ENCODE measurements around the gene DGKG. TPM values are rescaled to one million over a fixed set of nuclear protein-coding genes. Genes with fewer than 3 reads are reported as not detected.

Gene DGKG
- polyA plus RNA-seq, 1 donor (not counting 4 experiments of a cell fraction or from before 2014, with no cell fraction given): 0.22 TPM

- Histone ChIP-seq H3K9me3 (ENCODE audit: control insufficient read depth, low read depth, low read length) (no peaks in the 10 kb centered on the region), H4K20me1 (ENCODE audit: control insufficient read depth, extremely low read depth, insufficient read depth, low read length) (no peaks in the 10 kb centered on the region), H3K27ac (ENCODE audit: control insufficient read depth, insufficient read depth, low read length) (no peak overlapping the region), H3K4me3 (ENCODE audit: control insufficient read depth in 2 of 3, extremely low read depth in 1 of 3, insufficient read depth in 2 of 3, low read depth in 1 of 3, low read length in 3 of 3) (no peak overlapping the region), H3K4me1 (ENCODE audit: control insufficient read depth, extremely low read depth, insufficient read depth, low read length) (peaks cover 7% of the 10 kb centered on the region), H3K79me2 (ENCODE audit: control insufficient read depth, insufficient read depth, low read length) (no peaks in the 10 kb centered on the region), H3K9ac (ENCODE audit: control insufficient read depth, extremely low read depth, insufficient read depth, low read length) (no peak overlapping the region), H2AFZ (ENCODE audit: control insufficient read depth, low read length) (no peak overlapping the region), H3K9me1 (ENCODE audit: control insufficient read depth, extremely low read depth, insufficient read depth, low read length) (no peaks in the 10 kb centered on the region), H3K36me3 (ENCODE audit: control insufficient read depth in 2 of 2, extremely low read depth in 1 of 2, insufficient read depth in 2 of 2, low read length in 2 of 2) (no peaks in the 10 kb centered on the region), H3K4me2 (ENCODE audit: control insufficient read depth, extremely low read depth, insufficient read depth, low read depth, low read length) (no peak overlapping the region), H3K27me3 (ENCODE audit: control insufficient read depth, extremely low read depth, insufficient read depth, low read length) (peaks cover 2% of the 10 kb centered on the region)
- dilution Hi-C loops (cut with MboI; ENCODE audit: extremely low pct_ligation_motif_present, low sequenced_read_pairs): no loop called here
- TF ChIP-seq EZH2 (IDR thresholded peaks at IDR 0.05; ENCODE audit: low read length): no peak
- no peak for TF ChIP-seq CTCF (optimal IDR thresholded peaks at IDR 0.05 in 1 of 3, IDR thresholded peaks at IDR 0.05 in 1 of 3, conservative IDR thresholded peaks at IDR 0.05 in 1 of 3; ENCODE audit: extremely low read depth in 1 of 3, insufficient read depth in 2 of 3, low read length in 3 of 3)
- DNase-seq (ENCODE audit: low read depth, low spot score) (no peak), FAIRE-seq (no peak)
These were observed 20.3 kb upstream of the DGKG start for GRCh38 chr3:186382217-186382885.

GRCh38 chr3:186381424-186382216 is 19.6 kb upstream of the DGKG start:
- H3K79me2 ChIP-seq (ENCODE audit: control insufficient read depth, insufficient read depth, low read length): no peaks in the 10 kb centered on the region
- no peaks in the 10 kb centered on the region for H3K36me3 ChIP-seq (ENCODE audit: control insufficient read depth in 2 of 2, extremely low read depth in 1 of 2, insufficient read depth in 2 of 2, low read length in 2 of 2)
- no peak overlapping the region for H3K9ac ChIP-seq (ENCODE audit: control insufficient read depth, extremely low read depth, insufficient read depth, low read length)
- H4K20me1 ChIP-seq (ENCODE audit: control insufficient read depth, extremely low read depth, insufficient read depth, low read length): no peaks in the 10 kb centered on the region
- peaks cover 2% of the 10 kb centered on the region for H3K27me3 ChIP-seq (ENCODE audit: control insufficient read depth, extremely low read depth, insufficient read depth, low read length)
- FAIRE-seq (no peak), DNase-seq (ENCODE audit: low read depth, low spot score) (no peak)
- H2AFZ ChIP-seq (ENCODE audit: control insufficient read depth, low read length): no peak overlapping the region
- no peaks in the 10 kb centered on the region for H3K9me1 ChIP-seq (ENCODE audit: control insufficient read depth, extremely low read depth, insufficient read depth, low read length)
- no peak overlapping the region for H3K4me2 ChIP-seq (ENCODE audit: control insufficient read depth, extremely low read depth, insufficient read depth, low read depth, low read length)
- no peaks in the 10 kb centered on the region for H3K4me1 ChIP-seq (ENCODE audit: control insufficient read depth, extremely low read depth, insufficient read depth, low read length)
- dilution Hi-C loops (cut with MboI; ENCODE audit: extremely low pct_ligation_motif_present, low sequenced_read_pairs): no loop called here
- TF ChIP-seq CTCF (optimal IDR thresholded peaks at IDR 0.05 in 1 of 3, IDR thresholded peaks at IDR 0.05 in 1 of 3, conservative IDR thresholded peaks at IDR 0.05 in 1 of 3; ENCODE audit: extremely low read depth in 1 of 3, insufficient read depth in 2 of 3, low read length in 3 of 3) (no peak), EZH2 (IDR thresholded peaks at IDR 0.05; ENCODE audit: low read length) (no peak)
- no peaks in the 10 kb centered on the region for H3K9me3 ChIP-seq (ENCODE audit: control insufficient read depth, low read depth, low read length)
- no peak overlapping the region for H3K4me3 ChIP-seq (ENCODE audit: control insufficient read depth in 2 of 3, extremely low read depth in 1 of 3, insufficient read depth in 2 of 3, low read depth in 1 of 3, low read length in 3 of 3)
- H3K27ac ChIP-seq (ENCODE audit: control insufficient read depth, insufficient read depth, low read length): no peak overlapping the region

All from keratinocyte (primary cell).